Neural crest cell (in vitro differentiated cells): ENCODE results near the gene ARHGAP15. TPM values are rescaled to one million over a fixed set of nuclear protein-coding genes. Genes with fewer than 3 reads are reported as not detected.

Experiments
- DNase-seq: peaks from one replicate; pipeline ENCODE4 v3.0.0; 2021; ENCODE audit warnings: low read depth, mixed read lengths, low spot score
- H3K27ac Mint-ChIP-seq: one replicate; pipeline ENCODE4 v1.8.0; 2021; ENCODE audit warnings: mild to moderate bottlenecking, mixed read lengths; ENCODE audit not compliant: unreplicated experiment
- H3K27me3 Mint-ChIP-seq: 2 replicates; pipeline ENCODE4 v1.8.0; 2021; ENCODE audit warnings: low read depth, mild to moderate bottlenecking, mixed read lengths
- H3K36me3 Mint-ChIP-seq: 2 replicates; pipeline ENCODE4 v1.8.0; 2021; ENCODE audit warnings: low read depth, mild to moderate bottlenecking, mixed read lengths
- H3K4me1 Mint-ChIP-seq: 2 replicates; pipeline ENCODE4 v1.8.0; 2021; ENCODE audit warnings: mixed read lengths
- H3K4me3 Mint-ChIP-seq: one replicate; pipeline ENCODE4 v1.8.0; 2021; ENCODE audit warnings: mild to moderate bottlenecking, mixed read lengths
- H3K9me3 Mint-ChIP-seq: 2 replicates; pipeline ENCODE4 v1.8.0; 2021; ENCODE audit warnings: mixed read lengths
- total RNA-seq: library from RNA; stranded (reverse); gene quantifications from 2 replicates; pipeline ENCODE4 v1.2.1, GENCODE V29; 2021
- TF ChIP-seq, protein P1 (sequence below): fragments of 200-600 bp; sonication (generic); conservative IDR thresholded peaks from 2 replicates; pipeline ENCODE4 v1.5.0; 2021; ENCODE audit warnings: antibody characterized with exemption, mild to moderate bottlenecking

Gene ARHGAP15
- total RNA-seq, 1 donor from 2014 or later = 2.8 TPM

DNA sequence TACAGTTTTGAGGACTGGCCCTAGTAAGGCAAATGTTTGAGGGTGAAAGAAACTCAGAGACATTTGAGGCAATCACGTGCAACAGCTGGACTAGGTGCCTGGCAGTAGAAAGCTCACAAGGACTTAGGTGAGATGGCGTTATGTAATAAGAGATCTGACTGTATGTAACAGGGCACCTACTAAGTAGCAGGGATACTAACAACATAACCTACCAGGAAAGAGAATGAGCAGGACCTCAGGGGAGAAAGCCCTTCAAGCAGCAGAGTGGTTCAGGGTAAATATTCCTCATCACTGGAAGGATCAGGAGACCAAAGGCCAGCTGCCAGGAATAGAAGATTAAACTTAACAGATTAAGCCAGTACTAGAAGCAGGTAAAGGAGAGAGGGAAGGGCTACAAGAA is 53.4 kb downstream of the ARHGAP15 start:
- Mint-ChIP-seq H3K4me3 (no peak overlapping the region), H3K27me3 (no peaks in the 10 kb centered on the region), H3K9me3 (peaks cover 6% of the 10 kb centered on the region), H3K36me3 (peaks cover 3% of the 10 kb centered on the region), H3K27ac (no peak overlapping the region), H3K4me1 (no peaks in the 10 kb centered on the region)
- TF ChIP-seq, protein P1, sequence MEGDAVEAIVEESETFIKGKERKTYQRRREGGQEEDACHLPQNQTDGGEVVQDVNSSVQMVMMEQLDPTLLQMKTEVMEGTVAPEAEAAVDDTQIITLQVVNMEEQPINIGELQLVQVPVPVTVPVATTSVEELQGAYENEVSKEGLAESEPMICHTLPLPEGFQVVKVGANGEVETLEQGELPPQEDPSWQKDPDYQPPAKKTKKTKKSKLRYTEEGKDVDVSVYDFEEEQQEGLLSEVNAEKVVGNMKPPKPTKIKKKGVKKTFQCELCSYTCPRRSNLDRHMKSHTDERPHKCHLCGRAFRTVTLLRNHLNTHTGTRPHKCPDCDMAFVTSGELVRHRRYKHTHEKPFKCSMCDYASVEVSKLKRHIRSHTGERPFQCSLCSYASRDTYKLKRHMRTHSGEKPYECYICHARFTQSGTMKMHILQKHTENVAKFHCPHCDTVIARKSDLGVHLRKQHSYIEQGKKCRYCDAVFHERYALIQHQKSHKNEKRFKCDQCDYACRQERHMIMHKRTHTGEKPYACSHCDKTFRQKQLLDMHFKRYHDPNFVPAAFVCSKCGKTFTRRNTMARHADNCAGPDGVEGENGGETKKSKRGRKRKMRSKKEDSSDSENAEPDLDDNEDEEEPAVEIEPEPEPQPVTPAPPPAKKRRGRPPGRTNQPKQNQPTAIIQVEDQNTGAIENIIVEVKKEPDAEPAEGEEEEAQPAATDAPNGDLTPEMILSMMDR = no peak
- no peak for DNase-seq

DNA sequence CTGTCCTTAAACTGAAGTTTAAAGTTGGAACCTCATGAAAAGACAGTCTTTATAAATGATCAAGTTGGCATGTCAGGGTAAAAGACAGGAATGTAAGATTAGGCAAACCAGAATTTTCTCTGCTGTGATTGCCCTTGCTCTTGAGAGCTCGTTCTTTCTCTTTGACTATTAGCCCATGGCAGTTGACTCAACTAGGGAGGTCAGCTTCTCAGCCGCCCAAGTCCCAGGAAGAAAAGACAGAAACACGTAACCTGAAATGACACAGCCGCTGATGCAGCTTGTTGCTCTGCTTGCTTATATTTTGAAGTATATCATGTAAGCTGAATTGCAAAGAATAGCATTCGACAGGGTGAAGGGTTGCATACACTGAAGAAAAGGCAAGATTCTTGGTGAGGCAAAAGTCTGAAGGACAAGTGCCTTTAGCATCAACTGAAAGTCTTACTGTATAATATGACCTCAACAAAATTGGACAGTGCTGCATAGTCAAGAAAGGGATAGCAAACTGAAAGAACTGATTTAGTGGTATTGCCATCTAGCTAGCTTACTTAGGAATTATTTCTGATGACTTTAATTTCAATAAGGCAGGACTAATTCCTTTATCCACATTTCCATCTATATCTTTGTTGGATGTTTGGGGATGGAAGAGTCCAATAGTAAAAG is 54.7 kb downstream of the ARHGAP15 start:
- H3K27me3 Mint-ChIP-seq = no peaks in the 10 kb centered on the region
- TF ChIP-seq, protein P1 = no peak
- H3K4me3 Mint-ChIP-seq = no peak overlapping the region
- DNase-seq = no peak
- peaks cover 6% of the 10 kb centered on the region for H3K9me3 Mint-ChIP-seq
- no peak overlapping the region for H3K27ac Mint-ChIP-seq
- peaks cover 3% of the 10 kb centered on the region for H3K36me3 Mint-ChIP-seq
- H3K4me1 Mint-ChIP-seq = no peaks in the 10 kb centered on the region

DNA sequence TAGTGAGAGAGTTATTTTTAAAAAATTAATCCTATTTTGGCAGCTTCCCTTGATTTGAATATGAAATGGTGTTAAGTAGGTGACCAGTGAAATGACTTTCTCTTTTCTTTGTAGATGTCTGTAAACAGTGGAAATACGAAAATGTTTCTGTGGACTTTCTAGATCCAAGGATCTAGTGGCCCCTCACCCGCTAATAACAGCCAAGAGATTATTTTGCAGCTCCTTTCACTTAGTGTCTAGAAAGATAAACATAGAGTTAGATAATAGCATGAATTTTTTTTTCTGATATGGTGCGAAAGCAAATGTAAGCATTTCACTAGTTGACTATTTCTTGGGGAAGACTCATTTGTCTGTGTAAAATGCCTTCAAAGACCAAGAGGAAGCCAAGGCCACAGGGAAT is 57.7 kb downstream of the ARHGAP15 start:
- Mint-ChIP-seq H3K4me3 (no peak overlapping the region), H3K36me3 (no peaks in the 10 kb centered on the region), H3K27ac (no peak overlapping the region), H3K4me1 (no peaks in the 10 kb centered on the region), H3K9me3 (no peaks in the 10 kb centered on the region), H3K27me3 (no peaks in the 10 kb centered on the region)
- TF ChIP-seq, protein P1 = no peak
- DNase-seq = no peak

DNA sequence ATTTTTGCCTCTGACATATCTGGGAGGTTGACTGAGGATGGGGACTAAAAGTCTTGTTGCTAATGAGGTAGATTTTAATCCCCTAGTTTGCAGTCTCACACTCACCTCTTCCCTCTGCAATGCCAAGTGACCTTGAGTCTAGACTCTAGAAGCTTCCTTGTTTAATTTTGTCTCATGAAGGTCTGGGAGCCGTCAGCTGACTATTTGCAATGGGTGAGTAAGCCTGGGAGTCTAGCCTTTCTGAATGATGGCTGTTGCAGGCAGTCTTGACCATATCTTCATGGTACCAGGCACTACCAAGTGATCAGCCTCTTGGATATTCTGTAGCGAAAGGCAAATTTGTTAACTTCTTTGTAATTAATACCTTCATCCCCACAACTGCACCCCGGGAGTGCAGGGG is 61.2 kb downstream of the ARHGAP15 start:
- no peaks in the 10 kb centered on the region for H3K27me3 Mint-ChIP-seq
- no peaks in the 10 kb centered on the region for H3K36me3 Mint-ChIP-seq
- no peak overlapping the region for H3K4me3 Mint-ChIP-seq
- H3K9me3 Mint-ChIP-seq = no peaks in the 10 kb centered on the region
- DNase-seq = no peak
- TF ChIP-seq, protein P1 = no peak
- H3K4me1 Mint-ChIP-seq = no peaks in the 10 kb centered on the region
- H3K27ac Mint-ChIP-seq = no peak overlapping the region

DNA sequence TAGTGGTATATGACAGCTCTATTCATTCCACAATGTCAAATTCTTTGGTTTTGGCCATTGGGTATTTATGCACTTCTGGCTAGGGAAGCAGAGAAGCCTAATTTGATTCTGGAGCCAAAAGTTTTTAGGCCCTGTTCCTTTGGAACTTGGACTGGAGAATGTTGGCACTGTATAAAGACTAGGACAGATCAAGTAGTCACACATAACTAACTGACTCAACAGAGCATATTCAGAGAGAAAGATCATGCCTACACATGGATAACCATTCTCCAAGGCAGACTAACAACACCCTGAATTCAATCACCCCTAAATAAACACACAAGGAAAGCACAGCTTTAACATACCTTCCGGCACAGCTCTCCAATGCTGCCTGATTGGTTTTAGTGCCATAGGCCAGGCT is 62.9 kb downstream of the ARHGAP15 start:
- no peak for DNase-seq
- H3K27ac Mint-ChIP-seq = no peak overlapping the region
- H3K27me3 Mint-ChIP-seq = no peaks in the 10 kb centered on the region
- no peaks in the 10 kb centered on the region for H3K9me3 Mint-ChIP-seq
- no peak overlapping the region for H3K4me3 Mint-ChIP-seq
- no peaks in the 10 kb centered on the region for H3K36me3 Mint-ChIP-seq
- H3K4me1 Mint-ChIP-seq = no peaks in the 10 kb centered on the region
- TF ChIP-seq, protein P1 = no peak
